GM10248 (cell line): ENCODE measurements around the gene EHD4.

ENCODE experiments used
- CTCF ChIA-PET: fragments of 300-600 bp; sonication (Branson Sonifier 250); formaldehyde crosslinking; extraction: SDS; loops from one replicate; lab custom pipeline; 2021; ENCODE audit warnings: antibody characterized with exemption; lab: Yijun Ruan, JAX
- POLR2A ChIA-PET: fragments of 350-650 bp; sonication (Branson Sonifier 250); formaldehyde crosslinking; extraction: SDS; loops from one replicate; lab custom pipeline; 2020; ENCODE audit warnings: antibody characterized with exemption; lab: Yijun Ruan, JAX
- DNase-seq: peaks from one replicate; pipeline ENCODE4 v3.0.0; 2012; ENCODE audit errors: extremely low spot score
- TF ChIP-seq, protein P1 (sequence below): IDR thresholded peaks from 2 replicates; pipeline ENCODE4 v1.5.1; 2012; ENCODE audit warnings: mild to moderate bottlenecking, low read depth; ENCODE audit errors: extremely low read depth, missing control alignments, control extremely low read depth

Gene EHD4

DNA sequence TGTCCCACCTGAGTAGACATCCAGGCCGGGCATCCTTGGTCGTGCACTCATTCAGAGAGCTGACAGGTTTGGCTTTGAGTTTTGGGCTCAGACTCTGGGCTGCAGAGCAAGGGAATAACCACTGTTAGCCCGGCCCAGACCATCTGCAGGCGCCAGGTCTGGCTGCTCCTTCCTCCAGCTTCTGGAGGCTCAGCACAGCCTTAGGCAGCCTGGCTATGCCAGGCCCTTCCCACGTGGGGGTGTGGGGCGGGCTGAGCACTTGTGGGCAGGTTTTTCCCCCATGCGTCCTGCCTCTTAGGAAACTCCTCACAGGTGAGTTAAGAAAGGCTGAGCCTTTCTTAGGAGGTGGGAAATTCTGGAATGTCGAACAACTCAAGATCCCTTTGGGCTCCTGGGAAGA lies 122.5 kb downstream of the EHD4 start:
- CTCF ChIA-PET = no interaction called here
- no peak for DNase-seq
- TF ChIP-seq, protein P1, sequence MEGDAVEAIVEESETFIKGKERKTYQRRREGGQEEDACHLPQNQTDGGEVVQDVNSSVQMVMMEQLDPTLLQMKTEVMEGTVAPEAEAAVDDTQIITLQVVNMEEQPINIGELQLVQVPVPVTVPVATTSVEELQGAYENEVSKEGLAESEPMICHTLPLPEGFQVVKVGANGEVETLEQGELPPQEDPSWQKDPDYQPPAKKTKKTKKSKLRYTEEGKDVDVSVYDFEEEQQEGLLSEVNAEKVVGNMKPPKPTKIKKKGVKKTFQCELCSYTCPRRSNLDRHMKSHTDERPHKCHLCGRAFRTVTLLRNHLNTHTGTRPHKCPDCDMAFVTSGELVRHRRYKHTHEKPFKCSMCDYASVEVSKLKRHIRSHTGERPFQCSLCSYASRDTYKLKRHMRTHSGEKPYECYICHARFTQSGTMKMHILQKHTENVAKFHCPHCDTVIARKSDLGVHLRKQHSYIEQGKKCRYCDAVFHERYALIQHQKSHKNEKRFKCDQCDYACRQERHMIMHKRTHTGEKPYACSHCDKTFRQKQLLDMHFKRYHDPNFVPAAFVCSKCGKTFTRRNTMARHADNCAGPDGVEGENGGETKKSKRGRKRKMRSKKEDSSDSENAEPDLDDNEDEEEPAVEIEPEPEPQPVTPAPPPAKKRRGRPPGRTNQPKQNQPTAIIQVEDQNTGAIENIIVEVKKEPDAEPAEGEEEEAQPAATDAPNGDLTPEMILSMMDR = no peak
- POLR2A ChIA-PET = no interaction called here

DNA sequence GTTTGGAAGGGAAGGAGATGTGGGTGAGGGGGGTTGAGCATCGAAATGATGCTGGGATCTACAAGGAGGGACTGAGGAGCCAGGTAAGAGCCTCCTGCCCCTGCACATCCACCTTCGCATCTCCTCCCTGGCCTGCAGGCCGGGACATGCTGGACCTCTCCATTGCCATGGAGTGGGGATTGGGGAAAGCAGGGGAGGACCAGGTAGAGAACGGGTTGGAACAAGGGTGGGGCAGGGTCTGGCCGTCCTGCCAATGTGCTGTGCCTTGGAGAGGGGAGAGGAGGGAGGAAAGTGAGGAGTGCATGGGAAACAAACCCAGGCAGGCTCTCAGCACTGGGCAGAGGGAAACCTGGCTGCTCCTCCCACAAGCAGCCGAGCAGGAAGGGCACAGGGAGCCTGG lies 123.2 kb downstream of the EHD4 start:
- CTCF ChIA-PET = no interaction called here
- POLR2A ChIA-PET = no interaction called here

DNA sequence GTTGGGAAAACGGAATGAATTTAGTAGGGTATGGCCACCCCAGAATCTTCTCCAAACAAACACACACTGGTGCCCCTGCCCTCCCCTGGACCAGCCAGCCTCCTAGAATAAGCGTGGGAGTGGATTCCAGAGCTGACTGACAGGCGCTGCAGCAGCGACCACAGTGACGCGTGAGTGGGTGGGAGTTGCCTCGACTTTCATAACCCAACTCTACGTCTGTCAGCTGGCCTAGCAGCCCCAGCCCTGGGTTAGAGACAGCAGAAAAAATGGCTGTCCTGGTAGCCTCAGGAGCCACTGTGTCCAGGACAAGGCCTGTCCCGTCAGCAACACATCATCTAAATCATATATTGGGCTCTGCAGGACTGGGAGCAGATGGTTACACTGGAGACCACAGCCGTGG lies 123.7 kb downstream of the EHD4 start:
- ChIA-PET CTCF (interaction anchor here (1.0 to 3.1 kb wide), 2 partner anchors 15 to 36 kb away, joined by 4 to 12 read pairs; no protein-coding TSS in a partner anchor), POLR2A (no interaction called here)
- TF ChIP-seq, protein P1 = no peak
- no peak for DNase-seq

More for the DNA sequence above, 123.2 kb downstream of the EHD4 start:
- no peak for DNase-seq
- TF ChIP-seq, protein P1 = no peak

DNA sequence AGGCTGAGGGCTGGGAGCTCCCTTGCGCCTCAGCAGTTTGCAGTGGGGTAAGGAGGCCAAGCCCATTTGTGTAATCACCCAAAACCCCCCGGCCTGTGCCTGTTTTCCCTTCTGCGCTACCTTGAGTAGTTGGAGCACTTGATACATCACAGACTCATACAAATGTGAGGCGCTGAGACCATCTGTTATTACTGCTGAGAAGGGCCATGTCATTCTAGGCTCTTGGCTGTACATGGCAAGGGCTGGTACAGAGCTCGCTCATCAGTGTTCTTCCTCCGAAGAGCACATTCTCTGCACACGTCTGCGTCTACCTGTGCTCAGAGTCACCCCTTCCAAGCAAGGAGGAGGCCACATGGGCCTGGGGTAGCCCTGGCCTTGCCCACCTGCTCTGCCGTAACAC lies 124.4 kb downstream of the EHD4 start:
- ChIA-PET CTCF (interaction anchor here (1.0 to 3.1 kb wide), 2 partner anchors 16 to 36 kb away, joined by 4 to 12 read pairs; no protein-coding TSS in a partner anchor), POLR2A (no interaction called here)
- no peak for DNase-seq
- TF ChIP-seq, protein P1 = no peak

DNA sequence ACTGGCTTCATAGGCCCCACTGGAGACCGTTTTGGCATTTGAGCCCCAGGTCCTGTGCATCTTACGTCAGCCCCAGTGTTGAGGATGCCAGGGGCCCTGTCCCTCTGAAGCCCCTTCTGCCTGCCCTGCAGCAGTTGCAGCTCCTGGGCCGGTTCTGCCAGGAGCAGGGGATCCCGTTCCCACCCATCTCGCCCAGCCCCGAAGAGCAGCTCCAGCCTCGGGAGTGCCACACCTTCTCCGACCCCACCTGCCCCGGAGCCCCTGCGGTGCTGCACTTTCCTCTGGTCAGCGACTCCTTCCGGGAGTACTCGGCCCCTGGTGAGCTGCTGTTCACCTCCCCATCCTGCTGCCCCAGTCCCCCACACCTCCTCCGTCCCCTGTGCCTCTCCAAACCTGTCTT lies 125.2 kb downstream of the EHD4 start:
- CTCF ChIA-PET = interaction anchor here (3.1 kb wide), 1 partner anchor 35 kb away, joined by 12 read pairs; no protein-coding TSS in a partner anchor
- POLR2A ChIA-PET = no interaction called here
- DNase-seq = no peak
- TF ChIP-seq, protein P1 = no peak
